SK-N-SH treated with all-trans-retinoic acid at 6 μM for 48 hours (cell line): ENCODE results near the gene SRRD.

ENCODE experiments used
- ARNTL ChIP-seq: fragments of 450-650 bp; formaldehyde crosslinking; IDR thresholded peaks from 2 replicates; pipeline ENCODE4 v1.5.0; 2020; ENCODE audit warnings: low read depth, mild to moderate bottlenecking, moderate library complexity, borderline replicate concordance
- CSRNP3 ChIP-seq: fragments of 250-450 bp; sonication (Bioruptor Pico); IDR thresholded peaks from 2 replicates; pipeline ENCODE4 v1.5.1; 2021; ENCODE audit warnings: mild to moderate bottlenecking, moderate library complexity
- GLIS3 ChIP-seq: fragments of 250-450 bp; sonication (Bioruptor Pico); IDR thresholded peaks from 2 replicates; pipeline ENCODE4 v1.5.0; 2020; ENCODE audit warnings: mild to moderate bottlenecking, moderate library complexity
- OSR1 ChIP-seq: fragments of 250-450 bp; sonication (Bioruptor Pico); IDR thresholded peaks from 2 replicates; pipeline ENCODE4 v1.8.0; 2022; ENCODE audit warnings: moderate library complexity, mild to moderate bottlenecking, inconsistent platforms
- ZFP30 ChIP-seq: fragments of 450-650 bp; formaldehyde crosslinking; IDR thresholded peaks from 2 replicates; pipeline ENCODE4 v1.5.0; 2022; ENCODE audit warnings: mild to moderate bottlenecking, moderate library complexity
- TF ChIP-seq, protein P1 (sequence below): fragments of 250-450 bp; sonication (Bioruptor Pico); IDR thresholded peaks from 2 replicates; pipeline ENCODE4 v1.8.0; 2020; ENCODE audit warnings: mild to moderate bottlenecking, moderate library complexity, borderline replicate concordance

DNA sequence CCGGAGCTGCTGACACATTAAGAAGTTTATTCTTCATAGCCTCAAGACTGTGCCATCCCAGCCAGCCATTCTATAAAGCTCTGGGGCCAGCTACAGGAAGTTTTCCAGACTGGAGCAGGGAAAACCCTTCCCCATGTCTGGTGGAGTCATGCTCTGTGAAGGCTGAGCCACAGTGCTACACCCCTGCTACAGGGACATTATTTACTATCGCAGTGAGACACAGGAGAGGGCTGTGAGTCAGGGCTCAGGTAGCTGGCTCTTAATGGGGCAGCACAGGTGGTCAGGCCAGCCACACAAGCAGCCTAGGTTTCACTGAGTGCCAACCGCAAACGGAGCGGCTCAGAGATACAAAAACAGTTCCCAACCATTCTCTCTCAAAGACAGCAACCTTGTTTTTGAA is 12.2 kb upstream of the SRRD start:
- TF ChIP-seq ZFP30 (CRISPR knock-in tag) (no peak), CSRNP3 (CRISPR knock-in tag) (no peak), GLIS3 (CRISPR knock-in tag) (no peak), ARNTL (CRISPR knock-in tag) (no peak), OSR1 (CRISPR knock-in tag) (no peak)
- TF ChIP-seq, protein P1, sequence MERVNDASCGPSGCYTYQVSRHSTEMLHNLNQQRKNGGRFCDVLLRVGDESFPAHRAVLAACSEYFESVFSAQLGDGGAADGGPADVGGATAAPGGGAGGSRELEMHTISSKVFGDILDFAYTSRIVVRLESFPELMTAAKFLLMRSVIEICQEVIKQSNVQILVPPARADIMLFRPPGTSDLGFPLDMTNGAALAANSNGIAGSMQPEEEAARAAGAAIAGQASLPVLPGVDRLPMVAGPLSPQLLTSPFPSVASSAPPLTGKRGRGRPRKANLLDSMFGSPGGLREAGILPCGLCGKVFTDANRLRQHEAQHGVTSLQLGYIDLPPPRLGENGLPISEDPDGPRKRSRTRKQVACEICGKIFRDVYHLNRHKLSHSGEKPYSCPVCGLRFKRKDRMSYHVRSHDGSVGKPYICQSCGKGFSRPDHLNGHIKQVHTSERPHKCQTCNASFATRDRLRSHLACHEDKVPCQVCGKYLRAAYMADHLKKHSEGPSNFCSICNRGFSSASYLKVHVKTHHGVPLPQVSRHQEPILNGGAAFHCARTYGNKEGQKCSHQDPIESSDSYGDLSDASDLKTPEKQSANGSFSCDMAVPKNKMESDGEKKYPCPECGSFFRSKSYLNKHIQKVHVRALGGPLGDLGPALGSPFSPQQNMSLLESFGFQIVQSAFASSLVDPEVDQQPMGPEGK (CRISPR knock-in tag): no peak
